ENCODE results near the gene FBXO33.

FBXO33 gene

DNA sequence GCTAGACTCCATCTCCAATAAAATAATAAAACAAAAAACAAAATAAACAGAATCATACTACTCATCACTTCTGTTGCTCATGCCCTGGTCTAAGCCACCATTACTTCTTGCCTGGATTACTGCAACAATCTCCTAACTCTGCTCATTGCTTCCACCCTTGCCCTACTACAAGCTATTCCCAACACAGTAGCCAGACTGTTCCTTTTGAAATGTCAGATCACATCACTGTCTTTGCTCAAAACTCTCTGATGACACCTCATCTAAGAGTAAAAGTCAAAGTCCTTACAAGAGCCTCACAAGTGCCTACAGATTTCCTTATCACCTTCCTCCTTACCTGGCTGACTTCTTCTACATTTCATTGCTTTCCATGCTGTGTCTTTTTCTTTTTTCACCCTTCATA is 10.0 kb downstream of the FBXO33 start:
- Histone ChIP-seq H3K27me3 (ENCODE audit: insufficient read depth, low read length) (no peaks in the 10 kb centered on the region), H3K4me1 (ENCODE audit: insufficient read depth, low read length) (no peaks in the 10 kb centered on the region), H3K9me3 (ENCODE audit: low read length) (no peaks in the 10 kb centered on the region), H3K36me3 (ENCODE audit: insufficient read depth, low read length) (no peaks in the 10 kb centered on the region), H3K4me3 (ENCODE audit: low read length) (no peak overlapping the region), H2AFZ (ENCODE audit: low read depth, low read length) (no peak overlapping the region)

DNA sequence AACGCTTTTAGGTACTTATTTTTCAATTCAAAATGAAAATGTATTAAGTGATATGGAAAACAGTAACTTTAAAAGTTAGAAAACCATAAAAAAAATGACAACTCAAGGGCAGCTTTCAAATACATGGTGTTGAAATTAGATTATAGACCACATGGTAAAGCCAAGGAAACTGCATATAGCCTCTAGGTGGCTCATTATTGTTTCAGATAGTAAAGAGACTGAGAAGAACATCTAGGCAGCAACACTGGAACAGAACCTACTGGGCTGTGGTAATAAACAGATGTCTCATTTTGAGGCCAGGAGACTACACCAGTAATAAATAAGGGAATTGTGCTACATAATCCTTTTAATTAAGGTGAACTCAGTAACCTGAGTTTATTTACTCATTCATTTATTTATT is 13.0 kb downstream of the FBXO33 start:
- Histone ChIP-seq H3K9me3 (ENCODE audit: low read length) (peaks cover 8% of the 10 kb centered on the region), H2AFZ (ENCODE audit: low read depth, low read length) (no peak overlapping the region), H3K36me3 (ENCODE audit: insufficient read depth, low read length) (peaks cover 2% of the 10 kb centered on the region), H3K4me3 (ENCODE audit: low read length) (no peak overlapping the region), H3K27me3 (ENCODE audit: insufficient read depth, low read length) (no peaks in the 10 kb centered on the region), H3K4me1 (ENCODE audit: insufficient read depth, low read length) (no peaks in the 10 kb centered on the region)

DNA sequence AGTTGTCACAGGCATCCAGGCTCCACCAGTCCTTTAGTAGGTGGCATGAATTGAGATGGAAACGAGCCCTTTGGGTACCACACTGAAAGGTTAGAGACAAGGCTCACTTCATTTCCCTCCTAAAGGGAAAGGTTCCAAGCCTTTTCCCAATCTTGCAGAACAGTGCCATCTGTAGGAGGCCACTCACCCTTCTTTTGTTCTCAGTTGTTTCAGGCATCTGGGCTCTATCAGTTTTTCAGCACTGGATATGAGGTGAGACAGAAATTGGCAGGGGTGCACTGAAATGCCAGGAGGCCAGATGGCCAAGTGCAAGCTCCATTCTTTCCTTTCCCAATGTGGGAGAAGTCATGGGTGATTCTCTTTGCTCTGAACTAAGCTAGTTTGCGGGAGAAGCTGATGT is 15.2 kb downstream of the FBXO33 start:
- H3K4me1 ChIP-seq (ENCODE audit: insufficient read depth, low read length): no peaks in the 10 kb centered on the region
- no peak overlapping the region for H3K4me3 ChIP-seq (ENCODE audit: low read length)
- no peaks in the 10 kb centered on the region for H3K27me3 ChIP-seq (ENCODE audit: insufficient read depth, low read length)
- H3K9me3 ChIP-seq (ENCODE audit: low read length): peaks cover 8% of the 10 kb centered on the region
- peaks cover 2% of the 10 kb centered on the region for H3K36me3 ChIP-seq (ENCODE audit: insufficient read depth, low read length)
- no peak overlapping the region for H2AFZ ChIP-seq (ENCODE audit: low read depth, low read length)

DNA sequence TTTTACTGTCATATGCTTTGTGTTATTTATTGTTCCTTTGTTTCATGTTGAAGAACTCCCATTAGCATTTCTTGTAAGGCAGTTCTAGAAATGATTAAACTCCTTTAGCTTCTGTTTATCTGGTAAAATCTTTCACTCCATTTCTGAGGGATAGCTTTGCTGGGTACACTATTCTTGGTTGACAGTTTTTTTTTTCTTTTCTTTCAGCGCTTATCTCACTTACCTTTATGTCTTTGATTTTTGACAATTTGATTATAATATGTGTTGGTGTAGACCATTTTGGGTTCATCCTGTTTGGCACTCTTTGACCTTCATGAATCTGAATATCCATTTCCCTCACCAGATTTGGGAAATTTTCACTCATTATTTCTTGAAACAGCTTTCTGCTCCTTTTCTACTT is 16.2 kb downstream of the FBXO33 start:
- H3K36me3 ChIP-seq (ENCODE audit: insufficient read depth, low read length): peaks cover 2% of the 10 kb centered on the region
- H3K27me3 ChIP-seq (ENCODE audit: insufficient read depth, low read length): no peaks in the 10 kb centered on the region
- H3K4me3 ChIP-seq (ENCODE audit: low read length): no peak overlapping the region
- H2AFZ ChIP-seq (ENCODE audit: low read depth, low read length): no peak overlapping the region
- no peaks in the 10 kb centered on the region for H3K4me1 ChIP-seq (ENCODE audit: insufficient read depth, low read length)
- peaks cover 8% of the 10 kb centered on the region for H3K9me3 ChIP-seq (ENCODE audit: low read length)

GRCh38 chr14:39406560-39406959 is 25.7 kb downstream of the FBXO33 start:
- H3K36me3 ChIP-seq (ENCODE audit: insufficient read depth, low read length): no peaks in the 10 kb centered on the region
- H3K9me3 ChIP-seq (ENCODE audit: low read length): no peaks in the 10 kb centered on the region
- H3K4me1 ChIP-seq (ENCODE audit: insufficient read depth, low read length): no peaks in the 10 kb centered on the region
- H3K4me3 ChIP-seq (ENCODE audit: low read length): no peak overlapping the region
- H2AFZ ChIP-seq (ENCODE audit: low read depth, low read length): no peak overlapping the region
- H3K27me3 ChIP-seq (ENCODE audit: insufficient read depth, low read length): no peaks in the 10 kb centered on the region

GRCh38 chr14:39398382-39398781 is 33.9 kb downstream of the FBXO33 start:
- Histone ChIP-seq H3K4me1 (ENCODE audit: insufficient read depth, low read length) (peaks cover 4% of the 10 kb centered on the region), H2AFZ (ENCODE audit: low read depth, low read length) (no peak overlapping the region), H3K27me3 (ENCODE audit: insufficient read depth, low read length) (no peaks in the 10 kb centered on the region), H3K9me3 (ENCODE audit: low read length) (no peaks in the 10 kb centered on the region), H3K4me3 (ENCODE audit: low read length) (no peak overlapping the region), H3K36me3 (ENCODE audit: insufficient read depth, low read length) (peaks cover 19% of the 10 kb centered on the region)

- peaks cover 4% of the 10 kb centered on the region for H3K4me1 ChIP-seq (ENCODE audit: insufficient read depth, low read length)
- peaks cover 19% of the 10 kb centered on the region for H3K36me3 ChIP-seq (ENCODE audit: insufficient read depth, low read length)
- no peak overlapping the region for H3K4me3 ChIP-seq (ENCODE audit: low read length)
- H3K9me3 ChIP-seq (ENCODE audit: low read length): no peaks in the 10 kb centered on the region
- no peaks in the 10 kb centered on the region for H3K27me3 ChIP-seq (ENCODE audit: insufficient read depth, low read length)
- H2AFZ ChIP-seq (ENCODE audit: low read depth, low read length): no peak overlapping the region
These were observed 35.8 kb downstream of the FBXO33 start for GRCh38 chr14:39396448-39396847.

DNA sequence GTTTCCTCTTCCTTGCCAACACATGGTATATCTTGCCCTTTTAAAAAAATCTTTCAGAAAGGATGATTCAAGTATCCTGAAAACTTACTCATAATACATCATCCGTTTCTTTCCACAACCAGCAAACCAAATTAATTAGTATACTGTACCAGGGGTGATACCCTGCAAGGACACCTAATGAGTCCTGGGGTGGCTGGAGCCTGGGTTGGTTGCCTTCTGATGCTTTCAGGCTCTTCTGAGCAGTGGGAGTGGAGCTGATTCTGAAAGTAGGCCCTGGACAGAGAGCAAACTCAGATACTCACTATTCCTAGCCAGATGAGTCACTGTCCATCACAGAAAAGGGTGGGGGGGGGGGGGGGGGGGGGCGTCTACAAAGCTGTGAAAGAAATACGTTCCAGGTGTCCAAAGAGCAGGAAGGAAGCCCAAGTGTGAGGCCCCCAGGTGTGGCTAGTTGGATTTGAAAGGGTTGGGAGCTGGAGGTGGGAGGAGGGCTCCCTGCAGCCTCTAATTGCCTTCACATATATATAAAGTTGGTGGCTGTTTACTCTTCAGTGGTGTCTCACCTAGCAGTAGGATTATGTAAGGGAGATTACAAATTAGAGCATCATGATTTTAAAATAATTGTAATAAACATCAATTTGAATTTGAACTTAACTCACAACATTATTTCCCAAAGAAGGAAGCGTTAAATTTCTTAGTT is 36.5 kb downstream of the FBXO33 start:
- peaks cover 4% of the 10 kb centered on the region for H3K4me1 ChIP-seq (ENCODE audit: insufficient read depth, low read length)
- no peaks in the 10 kb centered on the region for H3K27me3 ChIP-seq (ENCODE audit: insufficient read depth, low read length)
- no peak overlapping the region for H2AFZ ChIP-seq (ENCODE audit: low read depth, low read length)
- no peak overlapping the region for H3K4me3 ChIP-seq (ENCODE audit: low read length)
- peaks cover 16% of the 10 kb centered on the region for H3K36me3 ChIP-seq (ENCODE audit: insufficient read depth, low read length)
- H3K9me3 ChIP-seq (ENCODE audit: low read length): no peaks in the 10 kb centered on the region

DNA sequence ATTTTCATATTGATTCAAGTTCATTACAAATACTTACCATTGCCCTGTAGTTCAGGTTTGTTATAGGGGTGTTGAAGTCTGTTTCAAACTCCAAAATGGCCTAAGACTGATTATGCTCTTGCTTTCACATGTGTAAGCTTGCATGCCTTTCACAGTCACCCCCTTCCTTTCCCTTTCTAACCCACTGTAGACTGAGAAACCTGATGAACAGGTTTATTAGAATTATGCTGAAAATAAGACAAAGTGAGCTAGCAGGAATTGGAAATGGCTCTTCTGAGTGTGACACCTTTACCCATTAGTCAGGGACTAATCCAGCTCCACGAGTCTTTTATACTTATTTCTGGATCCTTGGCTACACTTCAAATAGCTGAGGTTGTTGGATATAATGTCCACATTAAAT is 38.9 kb downstream of the FBXO33 start:
- H3K27me3 ChIP-seq (ENCODE audit: insufficient read depth, low read length): no peaks in the 10 kb centered on the region
- H3K4me3 ChIP-seq (ENCODE audit: low read length): no peak overlapping the region
- no peaks in the 10 kb centered on the region for H3K9me3 ChIP-seq (ENCODE audit: low read length)
- no peaks in the 10 kb centered on the region for H3K4me1 ChIP-seq (ENCODE audit: insufficient read depth, low read length)
- H3K36me3 ChIP-seq (ENCODE audit: insufficient read depth, low read length): peaks cover 3% of the 10 kb centered on the region
- H2AFZ ChIP-seq (ENCODE audit: low read depth, low read length): no peak overlapping the region

- Histone ChIP-seq H3K36me3 (ENCODE audit: insufficient read depth, low read length) (no peaks in the 10 kb centered on the region), H3K4me1 (ENCODE audit: insufficient read depth, low read length) (no peaks in the 10 kb centered on the region), H2AFZ (ENCODE audit: low read depth, low read length) (no peak overlapping the region), H3K27me3 (ENCODE audit: insufficient read depth, low read length) (no peaks in the 10 kb centered on the region), H3K4me3 (ENCODE audit: low read length) (no peak overlapping the region), H3K9me3 (ENCODE audit: low read length) (no peaks in the 10 kb centered on the region)
These were observed 48.1 kb downstream of the FBXO33 start for GRCh38 chr14:39384177-39384576.

DNA sequence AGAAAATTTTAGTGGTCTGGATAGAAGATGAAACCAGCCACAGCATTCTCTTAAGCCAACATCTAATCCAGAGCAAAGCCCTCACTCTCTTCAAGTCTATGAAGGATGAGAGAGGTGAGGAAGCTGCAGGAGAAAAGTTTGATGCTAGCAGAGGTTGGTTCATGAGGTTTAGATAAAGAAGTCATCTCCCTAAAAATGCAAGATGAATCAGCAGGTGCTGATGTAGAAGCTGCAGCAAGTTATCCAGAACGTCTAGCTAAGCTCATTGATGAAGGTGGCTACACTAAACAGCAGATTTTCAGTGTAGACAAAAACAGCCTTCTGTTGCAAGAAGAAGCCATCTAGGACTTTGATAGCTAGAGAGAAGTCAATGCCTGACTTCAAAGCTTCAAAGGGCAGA is 48.5 kb downstream of the FBXO33 start:
- Histone ChIP-seq H3K9me3 (ENCODE audit: low read length) (no peaks in the 10 kb centered on the region), H2AFZ (ENCODE audit: low read depth, low read length) (no peak overlapping the region), H3K4me3 (ENCODE audit: low read length) (no peak overlapping the region), H3K36me3 (ENCODE audit: insufficient read depth, low read length) (no peaks in the 10 kb centered on the region), H3K27me3 (ENCODE audit: insufficient read depth, low read length) (no peaks in the 10 kb centered on the region), H3K4me1 (ENCODE audit: insufficient read depth, low read length) (no peaks in the 10 kb centered on the region)

GRCh38 chr14:39383026-39383660 is 49.1 kb downstream of the FBXO33 start:
- H3K36me3 ChIP-seq (ENCODE audit: insufficient read depth, low read length): no peaks in the 10 kb centered on the region

DNA sequence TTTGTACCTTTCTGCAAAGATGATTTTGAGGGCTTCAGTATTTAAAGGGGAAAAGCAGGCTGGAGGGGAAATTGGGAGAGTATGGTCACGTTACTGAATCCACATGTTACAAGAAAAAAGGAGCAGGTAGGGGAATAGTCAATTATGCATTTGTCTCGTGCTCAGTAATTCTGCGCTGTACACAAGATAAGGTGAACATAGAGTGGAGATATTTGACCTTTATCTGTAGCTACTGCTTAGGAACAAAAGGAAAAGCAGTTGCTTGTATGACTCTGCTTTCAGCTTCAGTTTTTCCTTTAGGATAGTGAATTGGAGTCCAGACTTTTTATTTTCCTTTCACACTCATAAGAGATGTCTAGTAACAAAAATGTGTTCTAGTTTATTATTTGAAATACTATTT is 49.8 kb downstream of the FBXO33 start:
- Histone ChIP-seq H3K9me3 (ENCODE audit: low read length) (no peaks in the 10 kb centered on the region), H3K36me3 (ENCODE audit: insufficient read depth, low read length) (no peaks in the 10 kb centered on the region), H2AFZ (ENCODE audit: low read depth, low read length) (no peak overlapping the region), H3K4me3 (ENCODE audit: low read length) (no peak overlapping the region), H3K4me1 (ENCODE audit: insufficient read depth, low read length) (no peaks in the 10 kb centered on the region), H3K27me3 (ENCODE audit: insufficient read depth, low read length) (no peaks in the 10 kb centered on the region)

More at GRCh38 chr14:39383026-39383660, 49.1 kb downstream of the FBXO33 start:
- Histone ChIP-seq H2AFZ (ENCODE audit: low read depth, low read length) (no peak overlapping the region), H3K27me3 (ENCODE audit: insufficient read depth, low read length) (no peaks in the 10 kb centered on the region), H3K9me3 (ENCODE audit: low read length) (no peaks in the 10 kb centered on the region), H3K4me3 (ENCODE audit: low read length) (no peak overlapping the region), H3K4me1 (ENCODE audit: insufficient read depth, low read length) (no peaks in the 10 kb centered on the region)

DNA sequence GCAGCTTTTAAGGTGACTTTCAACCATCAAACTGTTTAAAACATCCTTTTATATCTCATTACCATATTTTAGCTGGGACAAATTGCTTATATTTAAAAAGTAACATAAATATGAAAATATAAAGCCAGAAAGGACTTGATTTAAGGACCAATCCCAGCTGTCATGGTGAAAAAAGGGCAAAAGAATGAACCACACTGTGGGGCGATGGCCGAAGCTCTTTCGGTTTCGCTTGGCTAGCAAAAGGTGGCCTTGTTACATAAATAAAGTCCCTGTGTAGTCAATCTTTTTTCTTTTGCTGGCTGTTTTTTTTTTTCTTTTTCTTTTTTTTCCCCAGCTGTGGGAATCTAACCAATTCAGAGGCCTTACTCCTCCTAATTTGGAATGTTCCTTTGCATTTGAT is 50.9 kb downstream of the FBXO33 start:
- Histone ChIP-seq H3K9me3 (ENCODE audit: low read length) (no peaks in the 10 kb centered on the region), H3K27me3 (ENCODE audit: insufficient read depth, low read length) (no peaks in the 10 kb centered on the region), H3K36me3 (ENCODE audit: insufficient read depth, low read length) (no peaks in the 10 kb centered on the region), H3K4me1 (ENCODE audit: insufficient read depth, low read length) (no peaks in the 10 kb centered on the region), H2AFZ (ENCODE audit: low read depth, low read length) (no peak overlapping the region), H3K4me3 (ENCODE audit: low read length) (no peak overlapping the region)
